GM21360 (cell line): Measurements from ENCODE around the gene S100P.
"Not testable (repeated sequence)": the region's sequence is repeated elsewhere in the genome, so short reads cannot be mapped to it uniquely, and the experiment has no call there.

Experiments used
- ATAC-seq: cut with Tn5 transposase; IDR thresholded peaks from one replicate; pipeline ENCODE4 v1.9.1; 2021; ENCODE audit warnings: mild to moderate bottlenecking, moderate library complexity; ENCODE audit not compliant: unreplicated experiment

S100P gene

DNA sequence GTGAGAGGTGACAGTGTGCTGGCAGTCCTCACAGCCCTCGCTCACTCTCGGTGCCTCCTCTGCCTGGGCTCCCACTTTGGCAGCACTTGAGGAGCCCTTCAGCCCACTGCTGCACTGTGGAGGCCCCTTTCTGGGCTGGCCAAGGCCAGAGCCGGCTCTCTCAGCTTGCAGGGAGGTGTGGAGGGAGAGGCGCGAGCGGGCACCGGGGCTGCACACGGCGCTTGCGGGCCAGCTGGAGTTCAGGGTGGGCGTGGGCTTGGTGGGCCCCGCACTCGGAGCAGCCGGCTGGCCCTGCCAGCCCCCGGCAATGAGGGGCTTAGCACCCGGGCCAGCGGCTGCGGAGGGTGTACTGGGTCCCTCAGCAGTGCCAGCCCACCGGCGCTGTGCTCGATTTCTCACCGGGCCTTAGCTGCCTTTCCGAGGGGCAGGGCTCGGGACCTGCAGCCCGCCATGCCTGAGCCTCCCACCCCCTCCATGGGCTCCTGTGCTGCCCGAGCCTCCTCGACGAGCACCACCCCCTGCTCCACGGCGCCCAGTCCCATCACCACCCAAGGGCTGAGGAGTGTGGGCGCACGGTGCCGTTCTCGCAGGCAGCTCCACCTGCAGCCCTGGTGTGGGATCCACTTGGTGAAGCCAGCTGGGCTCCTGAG is 21.0 kb upstream of the S100P start:
- ATAC-seq = not testable (repeated sequence)

DNA sequence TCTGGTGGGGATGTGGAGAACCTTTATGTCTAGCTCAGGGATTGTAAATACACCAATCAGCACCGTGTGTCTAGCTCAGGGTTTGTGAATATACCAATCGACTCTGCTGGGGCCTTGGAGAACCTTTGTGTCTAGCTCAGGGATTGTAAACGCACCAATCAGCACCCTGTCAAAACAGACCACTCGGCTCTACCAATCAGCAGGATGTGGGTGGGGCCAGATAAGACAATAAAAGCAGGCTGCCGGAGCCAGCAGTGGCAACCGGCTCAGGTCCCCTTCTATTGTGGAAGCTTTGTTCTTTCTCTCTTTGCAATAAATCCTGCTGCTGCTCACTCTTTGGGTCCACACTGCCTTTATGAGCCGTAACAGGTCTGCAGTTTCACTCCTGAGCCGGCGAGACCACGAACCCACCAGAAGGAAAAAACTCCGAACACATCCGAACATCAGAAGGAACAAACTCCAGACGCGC is 20.5 kb upstream of the S100P start:
- not testable (repeated sequence) for ATAC-seq

DNA sequence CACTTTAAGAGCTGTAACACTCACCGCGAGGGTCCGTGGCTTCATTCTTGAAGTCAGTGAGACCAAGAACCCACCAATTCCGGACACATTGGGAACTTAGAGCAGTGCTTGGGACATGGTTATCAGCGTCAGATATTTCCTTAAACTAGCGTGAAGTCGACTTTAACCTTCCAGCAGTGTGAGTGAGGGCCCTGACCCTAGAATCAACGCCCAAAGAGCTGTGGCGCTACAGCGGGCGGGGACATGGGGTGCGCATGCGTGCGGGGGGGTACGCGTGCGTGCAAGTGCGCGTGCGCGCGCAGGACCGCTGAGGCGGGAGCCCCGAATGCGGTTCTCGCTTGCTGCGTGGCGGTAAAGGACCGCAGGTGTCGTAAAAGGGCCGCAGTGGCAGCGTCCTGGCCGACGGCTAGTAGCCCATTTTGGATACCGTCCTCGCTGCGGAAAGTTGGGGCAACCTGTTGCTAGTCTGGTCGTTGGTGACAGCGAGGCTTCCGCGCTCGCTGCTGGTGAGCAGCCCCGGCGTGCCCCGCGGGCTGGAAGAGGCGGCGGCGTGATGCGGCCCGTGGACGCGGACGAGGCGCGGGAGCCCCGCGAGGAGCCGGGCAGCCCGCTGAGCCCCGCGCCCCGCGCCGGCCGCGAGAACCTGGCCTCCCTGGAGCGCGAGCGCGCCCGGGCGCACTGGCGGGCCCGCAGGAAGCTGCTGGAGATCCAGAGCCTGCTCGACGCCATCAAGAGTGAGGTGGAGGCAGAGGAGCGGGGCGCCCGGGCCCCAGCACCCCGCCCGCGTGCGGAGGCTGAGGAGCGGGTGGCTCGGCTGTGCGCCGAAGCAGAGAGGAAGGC is 19.8 kb upstream of the S100P start:
- peak; percentile 68 for ATAC-seq

DNA sequence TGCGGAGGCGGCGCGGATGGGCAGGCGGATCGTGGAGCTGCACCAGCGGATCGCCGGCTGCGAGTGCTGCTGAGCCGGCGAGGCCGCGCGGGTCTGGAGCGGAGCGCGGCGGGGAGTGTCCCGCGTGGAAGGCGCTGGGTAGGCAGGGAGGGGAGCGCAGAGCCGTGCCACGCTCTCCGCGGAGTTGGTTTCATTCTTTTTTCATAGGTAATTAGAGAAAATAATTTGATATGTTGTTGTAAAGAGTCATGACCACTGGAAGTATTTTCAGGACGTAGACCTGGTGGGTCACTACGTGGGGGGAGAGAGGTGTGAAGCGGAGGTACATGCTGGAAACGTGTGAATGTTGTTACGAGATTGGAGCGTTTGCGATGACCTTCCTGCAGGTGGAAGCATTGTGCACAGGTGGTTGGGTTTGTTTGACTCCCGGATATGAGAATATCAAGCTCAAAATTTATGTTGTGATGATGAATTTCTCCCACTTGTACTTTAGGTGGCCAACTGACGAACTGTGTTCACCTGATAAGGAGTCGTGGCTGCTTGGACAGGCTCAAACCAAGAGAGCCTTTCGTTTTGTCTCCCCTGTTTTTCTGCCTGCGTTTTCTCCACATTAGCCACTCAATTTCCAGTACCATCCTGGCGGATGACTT is 19.1 kb upstream of the S100P start:
- peak; percentile 37 for ATAC-seq

DNA sequence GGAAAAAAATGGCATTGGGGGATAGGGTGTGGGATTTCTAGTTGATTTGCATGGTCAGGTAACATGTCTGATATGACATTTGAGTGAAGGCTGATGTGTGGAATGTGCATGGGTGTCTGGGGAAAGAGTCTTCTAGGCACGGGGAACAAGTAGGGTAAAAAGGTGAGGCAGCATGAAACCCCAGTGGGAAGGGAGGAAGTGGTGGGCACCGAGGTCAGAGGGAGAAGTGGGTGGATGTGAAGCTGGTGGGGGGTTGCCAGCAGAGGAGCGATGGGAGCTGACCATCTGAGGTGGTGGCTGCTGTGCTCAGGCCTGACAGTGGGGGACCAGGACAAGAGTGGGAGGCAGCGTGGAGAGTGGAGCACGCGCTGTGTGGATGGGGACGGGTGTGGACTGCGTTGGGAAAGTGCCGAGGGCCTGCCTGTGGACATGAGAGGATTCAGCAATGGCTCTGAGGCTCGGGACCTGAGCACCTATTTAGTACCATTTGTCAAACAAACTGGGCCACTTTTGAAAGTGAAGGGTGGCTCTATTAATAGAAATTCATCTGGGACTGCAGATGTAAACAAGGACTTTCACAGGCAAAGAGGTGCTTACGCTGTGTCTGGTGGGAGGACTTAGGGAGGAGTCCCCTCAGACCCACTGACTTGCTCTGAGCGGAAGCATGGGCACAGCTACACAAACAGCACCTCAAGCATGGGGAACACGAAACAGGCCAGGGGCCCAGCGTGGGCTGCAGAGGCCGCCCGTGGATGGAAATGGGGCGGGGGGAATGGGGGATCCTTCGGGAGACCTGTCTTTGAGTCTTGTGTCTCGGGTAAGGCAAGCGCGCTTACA is 16.7 kb upstream of the S100P start:
- ATAC-seq = no peak

DNA sequence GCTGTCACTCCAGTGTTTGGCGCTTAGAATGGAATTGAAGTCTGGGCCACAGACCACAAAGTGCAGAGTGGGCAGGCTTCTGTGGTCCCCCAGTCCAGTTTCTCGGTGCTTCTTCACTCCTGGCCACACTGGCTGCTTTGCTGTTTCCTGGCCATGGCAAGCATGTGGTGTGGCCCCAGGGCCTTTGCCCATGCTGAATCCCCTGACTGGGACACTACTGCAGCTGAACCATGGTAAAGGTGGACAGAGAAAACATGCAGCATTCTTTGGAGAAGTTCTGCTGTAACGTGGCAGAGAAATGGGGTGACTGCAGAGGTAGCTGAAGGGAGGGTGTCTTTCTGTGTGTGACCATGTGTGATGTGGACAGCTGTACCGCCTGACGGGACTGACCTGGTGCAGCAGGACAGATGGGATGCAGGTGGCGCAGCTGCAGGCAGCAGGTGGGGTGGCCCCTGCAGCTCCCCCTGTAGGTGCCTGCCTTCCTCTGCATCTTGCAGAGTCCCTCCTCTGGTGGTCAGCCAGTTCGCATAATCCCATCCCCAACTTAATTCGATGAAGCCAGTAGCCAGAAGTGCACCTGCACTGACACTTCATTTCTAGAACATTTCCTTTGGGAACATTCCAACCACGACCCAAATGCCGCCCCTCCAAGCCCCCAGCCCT is 13.2 kb upstream of the S100P start:
- ATAC-seq = no peak

DNA sequence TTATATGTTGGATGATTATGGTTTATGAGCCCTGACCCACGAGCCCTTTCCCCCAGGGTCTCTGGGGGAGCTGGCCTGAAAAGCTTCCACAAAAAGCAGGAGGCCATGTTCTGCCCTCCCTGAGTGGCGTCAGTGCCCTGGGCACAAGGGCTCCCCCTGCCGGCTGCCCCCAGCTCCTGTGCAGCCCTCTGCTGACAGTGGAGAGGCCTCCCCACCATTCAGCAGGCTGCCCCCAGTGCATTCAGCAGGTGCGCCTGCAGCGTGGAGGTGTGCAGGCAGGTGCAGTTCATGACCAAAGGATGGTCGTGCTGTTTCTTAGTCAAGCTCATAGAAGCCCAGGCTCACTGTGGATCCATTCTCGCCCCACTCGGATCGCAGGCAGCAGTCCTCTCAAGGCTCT is 12.5 kb upstream of the S100P start:
- no peak for ATAC-seq

DNA sequence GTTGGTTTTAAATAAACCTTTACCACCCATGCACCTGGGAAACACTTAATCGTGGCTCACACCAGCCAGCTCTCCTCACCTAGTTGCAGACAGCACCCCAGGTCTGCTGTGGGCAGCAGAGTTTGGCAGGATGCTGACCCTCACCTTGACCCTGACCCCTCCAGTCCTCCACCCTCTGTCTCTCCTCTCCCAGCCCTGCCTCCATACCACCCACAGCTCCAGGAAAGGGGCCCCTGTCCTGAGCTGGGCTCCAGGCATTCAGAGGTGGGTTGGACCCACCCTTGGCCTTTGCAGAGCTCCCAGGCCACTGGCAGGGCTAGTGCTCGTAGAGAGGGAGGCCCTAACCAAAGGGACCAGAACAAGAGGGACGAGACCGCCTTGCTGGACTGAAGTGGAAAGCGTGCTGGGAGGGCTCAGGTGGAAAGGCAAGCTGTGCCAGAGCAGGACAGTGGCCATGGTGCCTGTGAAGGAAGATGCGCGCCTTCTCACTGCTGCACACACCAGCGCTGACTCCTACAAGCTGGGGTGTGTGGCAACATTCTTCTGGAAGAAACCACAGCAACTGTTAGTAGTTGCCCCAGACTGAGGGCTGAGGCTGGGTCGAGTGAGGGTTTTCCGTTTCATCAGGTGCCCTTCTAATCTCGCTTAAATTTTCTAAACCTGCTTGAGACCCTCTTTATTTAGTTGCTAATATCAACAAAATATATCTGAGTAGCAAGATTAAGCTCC is 10.7 kb upstream of the S100P start:
- ATAC-seq = no peak

DNA sequence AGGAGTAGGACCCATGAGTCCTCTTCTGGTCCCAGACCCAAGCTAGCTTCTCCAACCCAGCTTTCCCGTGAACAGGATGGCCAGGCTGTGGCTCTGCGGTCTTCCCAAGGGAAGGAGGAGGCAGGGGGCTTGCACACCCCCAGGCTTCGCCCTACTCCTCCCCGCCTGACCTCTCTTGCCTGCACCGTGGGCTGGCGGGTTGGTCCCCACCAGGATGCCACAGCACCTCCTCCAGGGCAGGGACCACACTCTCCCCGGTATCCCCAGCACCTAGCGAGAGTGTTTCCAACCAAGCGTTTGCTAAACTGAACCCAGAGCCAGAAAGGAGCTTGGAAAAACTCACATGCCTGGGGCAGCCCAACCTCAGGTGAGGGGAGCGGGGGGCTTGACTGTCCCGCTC is 9.0 kb upstream of the S100P start:
- ATAC-seq = no peak

DNA sequence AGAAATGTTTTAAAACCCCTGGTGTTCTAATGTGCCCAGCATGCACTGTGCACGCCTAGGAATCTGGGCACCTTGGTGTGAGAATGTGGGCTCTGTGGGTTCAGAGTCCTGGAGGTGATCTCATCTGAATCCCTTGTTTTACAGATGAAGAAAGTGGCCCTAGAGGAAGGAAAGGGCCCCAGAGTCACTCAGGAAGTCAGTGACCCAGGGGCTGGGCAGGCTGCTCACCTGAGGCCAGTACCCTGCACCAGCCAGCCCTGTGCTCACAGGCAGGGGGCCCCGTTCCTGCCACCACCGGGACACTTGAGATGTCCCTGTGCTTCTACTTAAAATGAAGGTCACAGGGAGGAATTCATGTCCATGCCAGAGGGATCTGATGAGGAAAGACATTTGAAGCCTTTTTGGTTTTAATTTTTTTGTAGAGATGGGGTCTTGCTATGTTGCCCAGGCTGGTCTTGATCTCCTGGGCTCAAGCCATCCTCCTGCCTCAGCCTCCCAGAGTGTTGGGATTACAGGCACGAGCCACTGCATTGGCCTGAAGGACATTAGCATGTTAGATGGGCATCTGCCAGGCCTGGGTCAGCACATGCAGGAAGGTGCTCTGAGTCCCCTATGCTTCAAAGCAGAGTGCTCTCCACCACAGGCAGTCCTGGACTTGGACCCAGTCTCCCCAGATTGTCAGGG is 7.4 kb upstream of the S100P start:
- no peak for ATAC-seq

DNA sequence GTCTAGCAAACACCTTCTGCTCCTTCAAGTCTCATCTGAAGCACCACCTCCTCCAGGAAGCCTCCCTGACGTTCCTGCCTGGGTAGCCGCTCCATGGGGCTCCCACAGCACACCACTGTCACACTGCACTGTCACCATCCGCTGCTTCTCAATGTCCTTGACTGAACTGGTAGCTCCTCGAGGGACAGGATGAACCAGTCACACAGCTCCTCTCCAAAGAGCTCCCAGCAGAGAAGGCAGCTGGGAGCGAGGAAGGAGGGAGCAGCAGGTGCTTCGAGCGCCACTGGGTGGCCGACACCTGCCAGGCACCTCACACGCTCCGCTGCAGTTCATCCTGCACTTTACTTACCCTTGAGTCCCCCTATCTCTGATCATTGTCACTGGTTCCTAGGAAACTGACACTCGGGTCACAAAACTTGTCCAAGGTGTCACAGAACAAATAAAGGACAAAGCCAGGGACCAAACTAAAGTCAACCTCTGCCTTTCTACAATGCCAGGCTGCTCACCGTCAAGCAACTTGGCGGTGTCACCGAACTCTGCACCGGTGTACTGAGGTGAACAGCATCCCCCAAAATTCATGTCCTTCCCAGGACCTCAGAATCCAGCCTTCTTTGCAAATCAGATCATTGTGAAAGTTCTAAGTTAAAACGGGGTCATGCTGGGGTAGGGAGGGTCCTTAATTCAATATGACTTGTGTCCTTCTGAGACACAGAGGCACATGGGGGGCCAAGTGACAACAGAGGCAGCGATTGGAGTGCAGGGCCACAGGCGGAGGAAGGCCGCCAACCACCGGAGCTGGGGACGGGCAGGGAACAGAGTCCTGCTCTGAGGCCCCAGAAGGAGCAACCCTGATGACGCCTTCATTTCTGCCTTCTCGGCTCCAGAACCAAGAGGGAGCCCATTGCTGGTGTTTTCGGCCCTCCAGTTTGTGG is 5.5 kb upstream of the S100P start:
- no peak for ATAC-seq

DNA sequence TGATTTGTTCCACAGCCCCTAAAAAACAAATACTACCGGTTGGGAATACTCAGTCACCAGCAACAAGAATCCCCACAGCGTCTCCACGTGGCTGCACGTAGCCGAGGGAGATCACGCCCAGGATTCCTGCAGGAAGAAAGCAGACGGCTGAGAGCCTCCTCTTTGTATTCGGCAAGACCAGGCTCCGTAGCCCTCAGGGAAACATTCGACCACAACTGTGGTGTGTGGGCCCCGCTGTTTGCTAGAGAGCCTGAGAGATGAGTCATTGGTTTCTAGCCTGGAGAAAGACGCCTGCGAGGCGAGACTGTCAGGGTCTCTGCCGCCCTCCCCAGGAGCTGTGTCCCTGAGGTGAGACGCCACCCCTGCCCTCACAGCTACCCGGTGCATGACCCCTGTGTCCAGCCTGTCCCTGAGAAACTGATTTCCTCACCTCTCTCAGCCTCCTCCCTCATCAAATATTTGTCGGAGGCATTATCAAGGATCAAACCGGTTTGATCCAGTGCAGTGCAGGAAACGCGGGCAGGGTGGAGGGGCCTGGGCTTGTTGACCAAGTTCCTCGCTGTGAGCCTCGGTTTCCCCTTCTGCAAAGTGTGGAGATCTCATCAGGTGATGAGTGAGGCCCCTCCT is 4.7 kb upstream of the S100P start:
- ATAC-seq = peak; percentile 64

DNA sequence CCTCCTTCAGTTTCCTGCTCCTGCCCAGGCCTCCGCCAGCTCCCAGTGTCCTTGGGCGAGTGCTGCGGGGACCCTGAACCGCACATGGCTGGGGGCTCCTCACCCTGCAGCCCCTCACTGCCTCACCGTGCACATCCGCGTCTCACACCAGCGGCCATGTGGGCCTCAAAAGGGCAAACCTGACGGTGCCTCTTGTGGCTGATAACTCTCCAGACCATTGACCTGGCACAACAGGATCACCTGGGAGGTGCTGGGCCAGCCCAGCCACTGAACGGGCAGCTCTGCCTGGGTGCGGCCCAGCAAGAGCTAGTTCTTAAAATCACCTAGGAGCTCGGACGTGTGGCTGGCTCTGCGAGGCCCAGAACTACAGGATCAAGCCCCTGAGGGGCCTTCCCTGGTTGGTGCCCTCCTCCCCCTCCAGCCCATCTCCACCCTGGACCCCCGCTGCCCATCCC is 4.1 kb upstream of the S100P start:
- no peak for ATAC-seq

DNA sequence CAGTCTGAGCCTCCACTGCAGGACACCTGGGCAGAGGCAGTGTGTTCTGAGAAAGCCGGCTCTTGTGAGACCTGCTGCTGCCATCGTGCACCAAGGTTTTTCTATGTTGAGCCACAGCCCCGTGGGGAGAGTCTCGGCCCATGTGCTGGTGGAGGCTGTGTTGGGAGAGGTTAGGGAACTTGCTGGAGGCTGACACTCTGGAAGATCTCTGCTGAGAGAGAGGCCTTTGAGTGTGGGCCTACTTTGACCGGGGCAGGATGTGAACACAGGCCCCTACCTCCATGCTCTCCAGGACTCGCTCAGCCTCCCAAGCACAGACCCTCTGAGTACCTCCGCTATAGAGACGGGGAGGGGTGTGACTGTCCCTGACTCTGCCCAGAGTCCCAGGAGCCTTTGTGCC is 1.3 kb upstream of the S100P start:
- no peak for ATAC-seq

DNA sequence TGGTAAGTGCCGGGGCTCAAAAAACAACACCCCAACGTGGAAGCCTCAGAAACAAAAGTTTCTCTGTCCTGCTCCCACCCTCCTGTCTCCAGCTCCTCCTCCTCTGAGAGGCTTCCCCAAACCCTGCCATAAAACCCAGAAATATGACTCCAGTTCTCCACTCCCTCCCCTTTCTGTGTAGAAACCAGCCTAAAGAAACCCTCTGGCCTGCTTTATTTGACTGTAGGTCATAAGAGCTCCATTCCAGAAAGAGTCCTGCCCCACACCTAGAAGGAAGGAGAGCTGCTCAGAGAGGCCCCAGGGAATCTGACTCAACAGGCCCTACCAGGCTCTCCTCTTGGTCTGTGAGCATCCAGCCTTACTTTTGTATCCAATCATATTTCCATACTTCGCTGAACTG is 872 bp upstream of the S100P start:
- ATAC-seq = no peak

DNA sequence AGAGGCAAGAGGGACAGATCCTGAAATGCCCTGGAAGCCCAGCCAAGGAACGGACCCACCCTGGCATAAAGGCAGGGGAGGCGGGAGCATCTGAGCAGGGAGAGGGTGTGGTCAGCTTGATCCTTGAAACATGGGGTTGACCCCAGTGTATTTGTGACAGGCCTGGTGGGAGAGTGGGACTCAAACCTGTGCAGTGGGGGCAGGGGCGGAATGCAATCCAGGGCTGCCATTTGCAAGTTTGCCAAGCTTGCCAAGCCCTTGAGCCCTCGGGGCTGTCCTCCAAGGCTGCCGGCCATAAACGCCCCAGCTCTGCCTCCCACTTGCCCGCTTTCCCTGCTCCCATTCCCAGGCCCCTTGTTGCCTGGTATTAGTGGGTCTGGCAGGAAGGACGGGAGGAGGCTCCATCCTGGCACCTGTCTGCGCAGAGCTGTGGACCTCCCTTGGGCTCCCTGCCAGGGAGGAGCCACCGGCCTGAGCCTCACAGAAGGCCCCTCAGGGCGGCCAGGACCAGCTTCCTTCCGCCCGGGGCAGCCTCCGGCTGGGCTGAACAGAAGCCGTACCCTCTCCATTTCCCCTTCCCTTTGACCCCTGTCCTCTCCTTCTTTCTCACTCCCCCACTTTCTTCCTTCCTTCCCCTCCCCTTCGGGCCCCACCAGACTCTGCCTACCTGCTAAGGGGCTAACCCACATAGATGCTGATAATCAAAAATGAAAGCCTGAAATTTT is 661 bp downstream of the S100P start:
- ATAC-seq = no peak
